ENCODE results near the gene TUBGCP3.
A peak's percentile ranks its signal among the peaks of the same experiment; 100 is the strongest.

Gene TUBGCP3

GRCh38 chr13:112616586-112617362, 28.8 kb upstream of the TUBGCP3 start:
- DNase-seq = peak; percentile 66

- no peak for DNase-seq
Observed at GRCh38 chr13:112615391-112615790, 27.4 kb upstream of the TUBGCP3 start.

GRCh38 chr13:112614835-112615234, 26.9 kb upstream of the TUBGCP3 start:
- no peak for DNase-seq

GRCh38 chr13:112608212-112608611, 20.3 kb upstream of the TUBGCP3 start:
- DNase-seq = no peak

- peak; percentile 99 for DNase-seq
Observed at GRCh38 chr13:112606109-112607001, 18.4 kb upstream of the TUBGCP3 start.

GRCh38 chr13:112605531-112605990, 17.6 kb upstream of the TUBGCP3 start:
- DNase-seq = no peak

GRCh38 chr13:112603641-112604225, 15.8 kb upstream of the TUBGCP3 start:
- no peak for DNase-seq

- DNase-seq = no peak
Observed at GRCh38 chr13:112602189-112602588, 14.2 kb upstream of the TUBGCP3 start.

- no peak for DNase-seq
Observed at GRCh38 chr13:112601371-112601770, 13.4 kb upstream of the TUBGCP3 start.

- no peak for DNase-seq
Observed at GRCh38 chr13:112596235-112596634, 8.3 kb upstream of the TUBGCP3 start.

GRCh38 chr13:112592647-112593046, 4.7 kb upstream of the TUBGCP3 start:
- no peak for DNase-seq

GRCh38 chr13:112592181-112592580, 4.2 kb upstream of the TUBGCP3 start:
- DNase-seq = no peak

GRCh38 chr13:112588490-112589297, 741 bp upstream of the TUBGCP3 start:
- peak; percentile 68 for DNase-seq

GRCh38 chr13:112587212-112587763, 665 bp downstream of the TUBGCP3 start:
- peak; percentile 87 for DNase-seq

GRCh38 chr13:112586334-112586960, 1.5 kb downstream of the TUBGCP3 start:
- no peak for DNase-seq

- DNase-seq = no peak
Observed at GRCh38 chr13:112583592-112584277, 4.2 kb downstream of the TUBGCP3 start.

- no peak for DNase-seq
Observed at GRCh38 chr13:112582263-112582662, 5.7 kb downstream of the TUBGCP3 start.

- DNase-seq = no peak
Observed at GRCh38 chr13:112580912-112581311, 7.0 kb downstream of the TUBGCP3 start.

GRCh38 chr13:112580211-112580610, 7.7 kb downstream of the TUBGCP3 start:
- DNase-seq = no peak

- no peak for DNase-seq
Observed at GRCh38 chr13:112579310-112579843, 8.6 kb downstream of the TUBGCP3 start.

GRCh38 chr13:112576768-112577167, 11.2 kb downstream of the TUBGCP3 start:
- DNase-seq = no peak
